Sigmoid colon (tissue), 7 donors: ENCODE results near the gene HOXC9. TPM values are rescaled to one million over a fixed set of nuclear protein-coding genes. Genes with fewer than 3 reads are reported as not detected.
A peak's percentile ranks its signal among the peaks of the same experiment; 100 is the strongest.

Experiments
- DNase-seq: peaks from one replicate; pipeline ENCODE4 v3.0.0-alpha.2; 2019
- H3K27ac ChIP-seq, 4 donors: fragments of 200-600 bp; sonication (generic); one replicate each; pipeline ENCODE4 v1.5.1; 2016 to 2019; ENCODE audit warnings: mild to moderate bottlenecking in 1 of 4
- H3K27me3 ChIP-seq, 3 donors: fragments of 200-600 bp; sonication (generic); one replicate each; pipeline ENCODE4 v1.5.1; 2019; ENCODE audit warnings: mild to moderate bottlenecking in 1 of 3
- H3K36me3 ChIP-seq, 4 donors: fragments of 200-600 bp; sonication (generic); one replicate each; pipeline ENCODE4 v1.5.1; 2016 to 2019
- H3K4me1 ChIP-seq, 4 donors: fragments of 200-600 bp; sonication (generic); one replicate each; pipeline ENCODE4 v1.5.1; 2017 to 2019
- H3K4me3 ChIP-seq, 4 donors: fragments of 200-600 bp; sonication (generic); one replicate each; pipeline ENCODE4 v1.5.1; 2017 to 2019; ENCODE audit warnings: mild to moderate bottlenecking in 2 of 4, moderate library complexity in 1 of 4
- H3K9me3 ChIP-seq, 4 donors: fragments of 200-600 bp in 3 of 4; sonication (generic) in 3 of 4; one replicate each; pipeline versions ENCODE4 v1.5.1 to v1.6.1; 2013 to 2019
- CTCF ChIP-seq, 4 experiments: fragments of 450-650 bp in 3 of 4; fragments of 200-600 bp in 1 of 4; IDR thresholded peaks; one replicate each; pipeline ENCODE4 v1.5.1; 2016 to 2019; ENCODE audit warnings: antibody characterized with exemption in 4 of 4, mild to moderate bottlenecking in 3 of 4, moderate library complexity in 2 of 4
- EP300 ChIP-seq, 4 donors: sonication (generic); formaldehyde crosslinking; IDR thresholded peaks; one replicate each; pipeline ENCODE4 v1.6.1; 2017; ENCODE audit warnings: antibody characterized with exemption in 4 of 4
- POLR2A ChIP-seq, 2 donors: fragments of 450-650 bp; IDR thresholded peaks; one replicate each; pipeline ENCODE4 v1.6.1; 2016; ENCODE audit warnings: antibody characterized with exemption in 2 of 2, mild to moderate bottlenecking in 2 of 2, moderate library complexity in 2 of 2
- POLR2AphosphoS5 ChIP-seq, 4 donors: sonication (generic); formaldehyde crosslinking; IDR thresholded peaks; one replicate each; pipeline ENCODE4 v1.6.1; 2017; ENCODE audit warnings: antibody characterized with exemption in 4 of 4
- WGBS, 2 donors: extraction: QIAGEN DNeasy Blood & Tissue Kit; methylation state at CpG; one replicate each; pipeline ENCODE4 v1.1.7; 2013; 5-methylcytosine and 5-hydroxymethylcytosine counted together
- intact Hi-C: fragments of 100-400 bp; cut with DNase I; formaldehyde crosslinking; loops from one replicate; pipeline ENCODE4 v1.15.1; 2023
- polyA plus RNA-seq, 3 donors: library from polyadenylated mRNA; stranded (reverse); fragments of 200-250 nt; gene quantifications; one replicate each; pipeline ENCODE4 v1.2.3, GENCODE V29; 2013
- total RNA-seq, 4 donors: library from RNA; depleted of rRNA; stranded (reverse); fragments of >200 nt; gene quantifications; one replicate each; pipeline ENCODE4 v1.1.0, GENCODE V29; 2016
- donor health status: healthy with polysubstance abuse.
- donor health status: Bipolar disorder and iron deficiency.
- donor health status: healthy.

HOXC9 gene
- total and polyA plus RNA-seq, 7 donors = 0.04 TPM; not detected in 6

DNA sequence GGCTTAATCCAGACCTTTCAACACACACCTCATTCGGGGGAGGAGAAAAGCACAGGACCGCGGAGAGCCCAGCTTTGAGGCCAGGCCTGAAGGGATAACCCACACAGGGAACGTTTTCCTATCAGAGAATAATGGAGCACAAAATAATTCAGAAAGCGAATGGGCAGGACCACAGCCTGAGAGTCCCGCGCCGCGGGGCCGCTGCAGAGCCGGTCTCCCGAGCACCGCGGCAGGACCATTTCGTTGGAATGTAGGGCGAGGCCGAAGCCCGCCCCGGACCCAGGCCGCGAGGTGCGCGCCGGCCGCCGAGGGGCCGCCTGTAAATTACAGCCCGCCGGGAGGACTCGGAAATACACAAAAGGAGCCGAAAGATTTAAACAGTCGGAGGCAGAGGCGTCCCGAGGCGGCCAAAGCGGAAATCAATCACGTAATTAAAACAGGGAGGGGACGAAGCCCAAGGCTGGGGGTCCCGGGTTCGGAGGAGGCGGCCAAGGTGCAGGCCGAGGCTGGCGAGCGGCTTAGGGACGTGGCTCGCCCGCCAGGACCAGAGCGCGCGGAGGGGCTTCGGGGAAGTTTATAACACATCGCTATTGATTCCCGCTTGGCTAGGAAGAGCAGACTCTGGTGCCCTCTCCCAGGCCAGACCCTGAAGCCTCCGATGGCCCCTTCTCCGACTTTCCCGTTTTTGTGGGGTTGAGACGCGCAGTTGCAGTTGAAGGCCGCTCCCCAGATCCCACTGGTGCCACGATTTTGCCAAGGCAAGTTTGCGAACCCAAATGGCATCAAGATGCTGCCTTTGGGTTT is 47.4 kb downstream of the HOXC9 start:
- TF ChIP-seq CTCF (IDR thresholded peaks at IDR 0.05) (no peak), POLR2AphosphoS5 (IDR thresholded peaks at IDR 0.05) (peak in 1 of 4 donors; percentile 9)
- H3K4me1 ChIP-seq = peaks cover 0 to 26% (median 22%) of the 10 kb centered on the region in 4 donors
- no peaks in the 10 kb centered on the region for H3K36me3 ChIP-seq
- peak overlapping the region; percentile 1 to 26 (median 15) for H3K4me3 ChIP-seq
- H3K27me3 ChIP-seq = peaks cover 65 to 100% (median 93%) of the 10 kb centered on the region in 3 donors
- DNase-seq = no peak
- intact Hi-C loops = no loop called here
- no peak overlapping the region for H3K27ac ChIP-seq
- no peaks in the 10 kb centered on the region for H3K9me3 ChIP-seq
- 8 to 19% methylated on average over 61 of the region's 61 CpGs for WGBS, 2 donors

- Histone ChIP-seq H3K36me3 (no peaks in the 10 kb centered on the region), H3K27me3 (peaks cover 68 to 100% (median 92%) of the 10 kb centered on the region in 3 donors), H3K9me3 (no peaks in the 10 kb centered on the region), H3K4me1 (peaks cover 0 to 32% (median 28%) of the 10 kb centered on the region in 4 donors), H3K27ac (no peak overlapping the region), H3K4me3 (no peak overlapping the region)
- no peak for DNase-seq
- no peak for TF ChIP-seq CTCF (IDR thresholded peaks at IDR 0.05)
- TF ChIP-seq EP300 (IDR thresholded peaks at IDR 0.05) = no peak
- no peak for TF ChIP-seq POLR2A (IDR thresholded peaks at IDR 0.05)
- TF ChIP-seq POLR2AphosphoS5 (IDR thresholded peaks at IDR 0.05) = no peak
- WGBS, 2 donors = 31 to 45% methylated on average over 8 of the region's 8 CpGs
- intact Hi-C loops = no loop called here
These were observed 48.0 kb downstream of the HOXC9 start for GRCh38 chr12:54047964-54048303.

GRCh38 chr12:54048406-54049093 is 48.6 kb downstream of the HOXC9 start:
- no peak overlapping the region for H3K4me3 ChIP-seq
- intact Hi-C loops = no loop called here
- 43 to 47% methylated on average over 3 of the region's 3 CpGs for WGBS, 2 donors
- no peak overlapping the region for H3K27ac ChIP-seq
- no peaks in the 10 kb centered on the region for H3K9me3 ChIP-seq
- H3K4me1 ChIP-seq = peaks cover 0 to 38% (median 34%) of the 10 kb centered on the region in 4 donors
- H3K36me3 ChIP-seq = no peaks in the 10 kb centered on the region
- H3K27me3 ChIP-seq = peaks cover 70 to 100% (median 92%) of the 10 kb centered on the region in 3 donors
- no peak for DNase-seq
- TF ChIP-seq EP300 (IDR thresholded peaks at IDR 0.05) = no peak
- no peak for TF ChIP-seq POLR2A (IDR thresholded peaks at IDR 0.05)
- no peak for TF ChIP-seq CTCF (IDR thresholded peaks at IDR 0.05)
- TF ChIP-seq POLR2AphosphoS5 (IDR thresholded peaks at IDR 0.05) = no peak

DNA sequence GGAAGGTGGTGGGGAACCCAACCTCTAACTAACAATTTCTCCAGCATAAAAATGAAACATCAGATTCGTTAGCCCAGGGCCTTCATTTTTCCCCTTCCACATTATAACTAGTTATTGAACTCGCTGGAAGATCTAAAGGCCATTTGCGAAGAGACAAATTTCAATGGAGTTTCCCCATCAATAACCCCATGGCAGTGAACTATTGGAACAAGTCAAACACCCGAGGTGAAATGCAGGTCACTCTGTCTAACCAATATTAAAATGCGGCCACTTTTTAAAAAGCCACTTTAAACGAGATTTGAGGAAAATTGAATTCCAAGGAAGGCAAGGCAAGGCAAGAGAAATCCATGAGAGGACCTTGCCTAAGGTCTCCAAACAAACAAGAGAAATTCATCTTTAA is 49.1 kb downstream of the HOXC9 start:
- H3K36me3 ChIP-seq = no peaks in the 10 kb centered on the region
- TF ChIP-seq CTCF (IDR thresholded peaks at IDR 0.05) (no peak), POLR2AphosphoS5 (IDR thresholded peaks at IDR 0.05) (peak in 2 of 4 donors; percentile 23 to 29)
- 33 to 37% methylated on average over 6 of the region's 6 CpGs for WGBS, 2 donors
- DNase-seq = no peak
- peaks cover 0 to 44% (median 39%) of the 10 kb centered on the region in 4 donors for H3K4me1 ChIP-seq
- H3K9me3 ChIP-seq = no peaks in the 10 kb centered on the region
- no peak overlapping the region for H3K27ac ChIP-seq
- intact Hi-C loops = no loop called here
- peaks cover 70 to 100% (median 92%) of the 10 kb centered on the region in 3 donors for H3K27me3 ChIP-seq
- no peak overlapping the region for H3K4me3 ChIP-seq
